ENCODE measurements around the gene MYO5A.
"Not testable (repeated sequence)": the region's sequence is repeated elsewhere in the genome, so short reads cannot be mapped to it uniquely, and the experiment has no call there.

Gene MYO5A

DNA sequence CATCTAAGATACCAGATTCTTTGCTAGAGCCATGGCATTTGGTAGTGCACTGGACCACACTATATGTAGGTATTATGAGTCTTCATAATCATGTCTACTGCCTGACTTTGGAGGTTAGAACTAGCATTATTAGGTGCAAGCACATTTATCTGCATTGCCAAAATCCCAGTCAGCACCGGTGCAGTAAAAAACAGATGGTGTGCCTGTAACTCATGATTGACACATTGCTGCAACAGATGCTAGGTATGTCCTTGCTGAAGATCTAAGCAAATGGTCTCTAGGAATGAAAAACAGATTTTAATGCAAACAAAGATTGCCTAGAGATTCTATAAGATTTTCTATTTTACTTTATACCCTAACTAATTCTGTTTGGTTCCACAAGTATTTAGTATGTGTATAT lies 47.7 kb downstream of the MYO5A start:
- no peak overlapping the region for H3K27ac ChIP-seq
- no peak for DNase-seq (ENCODE audit: low read depth, low spot score)

DNA sequence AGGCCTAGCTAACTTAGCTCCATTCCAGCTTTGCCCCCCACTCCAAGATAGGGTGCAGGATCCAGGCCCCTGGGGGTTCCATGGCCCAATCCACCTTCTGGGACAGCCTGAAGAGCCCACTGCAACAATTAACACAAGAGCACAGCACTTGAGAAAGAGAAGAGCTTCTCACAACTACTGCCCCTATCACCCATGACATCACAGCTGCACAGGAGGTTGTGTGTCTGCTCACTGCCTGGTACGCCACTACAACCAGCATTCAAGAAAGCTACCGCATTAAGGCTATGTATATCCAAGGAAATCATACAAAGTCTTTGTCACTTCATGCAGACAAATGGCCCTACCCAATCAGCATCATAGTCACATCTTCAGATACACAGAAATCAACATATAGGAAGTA lies 62.0 kb downstream of the MYO5A start:
- DNase-seq (ENCODE audit: low read depth, low spot score): no peak
- no peak overlapping the region for H3K27ac ChIP-seq

DNA sequence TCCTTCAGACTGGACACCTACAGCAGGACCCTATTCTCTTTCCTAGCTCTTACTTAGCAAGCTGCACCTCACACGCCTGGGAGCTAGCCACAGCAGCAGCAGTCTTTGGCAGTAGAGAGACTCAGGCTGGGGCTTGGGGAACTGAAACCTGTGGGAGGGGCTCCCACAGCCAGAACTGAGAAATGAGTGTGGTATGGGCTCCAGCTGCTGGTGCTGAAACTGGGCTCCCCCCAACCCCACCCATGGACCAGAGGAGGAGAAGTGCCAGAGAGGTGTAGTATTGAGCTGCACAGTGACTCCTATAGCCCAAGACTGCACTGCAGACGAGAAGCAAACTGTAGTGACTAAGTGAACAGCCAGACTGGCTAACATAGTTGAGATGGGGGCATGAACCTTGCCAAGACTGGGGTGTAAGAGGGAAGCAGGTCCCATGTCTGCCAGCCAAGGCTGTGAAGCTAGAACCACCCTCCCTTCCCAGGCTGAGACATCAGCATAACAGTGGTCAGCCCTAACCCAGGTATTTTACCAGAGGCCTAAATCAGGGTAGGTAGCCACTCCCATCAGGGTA lies 62.5 kb downstream of the MYO5A start:
- DNase-seq (ENCODE audit: low read depth, low spot score): no peak
- no peak overlapping the region for H3K27ac ChIP-seq

DNA sequence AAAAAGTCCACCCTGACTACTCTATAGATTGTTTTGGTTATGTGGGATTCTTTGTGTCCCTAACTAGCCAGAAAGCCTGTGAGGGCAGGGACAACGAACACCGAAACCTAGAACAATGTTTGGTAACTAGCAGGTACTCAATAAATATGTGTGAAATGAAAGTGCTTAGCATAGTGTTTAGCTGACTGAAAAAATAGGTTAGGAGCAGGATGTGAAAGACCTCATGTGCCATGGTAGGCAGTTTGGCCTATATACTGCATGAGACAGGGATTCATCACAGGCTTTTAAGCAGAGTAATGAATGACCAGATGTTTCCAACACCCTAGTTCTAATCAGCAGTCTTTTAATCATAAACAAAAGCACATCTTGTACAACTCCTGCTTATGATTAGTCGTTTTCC lies 64.2 kb downstream of the MYO5A start:
- no peak for DNase-seq (ENCODE audit: low read depth, low spot score)
- H3K27ac ChIP-seq: peak overlapping the region; percentile 35

DNA sequence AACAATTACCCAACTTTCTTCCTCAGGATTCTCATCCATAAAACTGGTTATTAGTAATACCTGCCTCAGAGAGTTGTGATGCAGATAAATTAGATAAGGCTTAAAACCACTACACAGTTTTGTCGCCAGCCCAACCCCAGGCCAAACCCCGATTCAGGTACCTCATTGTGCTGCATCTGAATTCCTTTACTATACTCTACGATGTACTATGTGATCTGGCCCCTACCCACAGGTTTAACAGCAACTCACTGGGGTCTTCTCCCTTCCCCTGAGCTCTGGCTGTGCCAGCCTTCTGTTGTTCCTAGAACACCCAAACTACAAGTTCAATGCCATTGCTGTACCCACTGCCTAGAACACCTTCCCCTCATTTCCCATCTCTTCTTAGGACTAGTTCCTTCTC lies 64.6 kb downstream of the MYO5A start:
- no peak for DNase-seq (ENCODE audit: low read depth, low spot score)
- peak overlapping the region; percentile 35 for H3K27ac ChIP-seq

DNA sequence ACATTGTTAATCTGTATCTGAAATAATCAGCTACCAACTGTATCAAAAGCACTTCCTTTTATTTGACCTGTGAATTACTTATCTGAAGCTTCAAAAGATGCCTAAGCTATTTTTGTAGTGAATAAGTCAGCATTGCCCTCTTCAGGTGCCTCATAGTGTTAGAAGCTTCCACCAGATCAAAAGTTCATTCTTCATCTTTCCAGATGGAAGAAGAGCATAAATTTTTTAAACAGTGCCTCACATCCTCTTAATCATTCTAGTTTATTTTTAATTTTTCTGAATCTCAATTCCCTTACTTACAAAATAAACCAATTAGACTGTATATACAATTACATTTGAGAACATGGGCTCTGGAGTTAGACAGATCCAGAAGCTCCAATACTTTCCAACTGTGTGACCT lies 65.0 kb downstream of the MYO5A start:
- no peak for DNase-seq (ENCODE audit: low read depth, low spot score)
- peak overlapping the region; percentile 35 for H3K27ac ChIP-seq

DNA sequence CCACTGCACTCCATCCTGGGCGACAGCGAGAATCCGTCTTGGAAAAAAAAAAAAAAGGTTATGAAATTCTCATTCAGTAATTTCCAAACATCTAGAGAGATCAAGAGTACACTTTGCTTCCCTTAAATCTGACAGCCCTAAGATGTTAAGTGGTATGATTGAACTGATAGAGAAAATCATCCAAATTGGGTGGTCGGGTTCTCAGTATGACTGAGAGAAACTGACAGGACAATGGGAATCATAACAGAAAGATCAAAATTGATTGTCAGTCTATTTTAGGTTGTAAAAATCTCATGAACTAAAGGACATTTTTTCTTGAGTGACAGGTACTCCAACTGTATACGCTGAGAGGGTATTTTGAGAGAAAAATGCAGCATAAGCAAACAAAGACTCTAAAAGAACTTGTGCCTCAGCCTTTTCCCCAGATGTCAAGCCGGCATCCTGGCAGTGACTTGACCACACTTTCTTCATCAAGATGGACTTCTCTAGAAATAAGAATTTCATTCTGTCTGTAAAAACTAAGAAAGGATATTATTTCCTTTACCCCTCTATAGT lies 65.8 kb downstream of the MYO5A start:
- H3K27ac ChIP-seq: no peak overlapping the region

DNA sequence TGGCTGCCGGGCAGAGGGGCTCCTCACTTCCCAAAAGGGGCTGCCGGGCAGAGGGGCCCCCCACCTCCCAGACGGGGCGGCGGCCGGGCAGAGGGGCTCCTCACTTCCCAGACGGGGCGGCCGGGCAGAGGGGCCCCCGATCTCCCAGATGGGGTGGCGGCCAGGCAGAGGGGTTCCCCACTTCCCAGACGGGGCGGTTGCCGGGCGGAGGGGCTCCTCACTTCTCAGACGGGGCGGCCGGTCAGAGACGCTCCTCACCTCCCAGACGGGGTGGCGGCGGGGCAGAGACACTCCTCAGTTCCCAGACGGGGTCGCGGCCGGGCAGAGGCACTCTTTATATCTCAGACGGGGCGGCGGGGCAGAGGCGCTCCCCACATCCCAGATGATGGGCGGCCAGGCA lies 69.0 kb downstream of the MYO5A start:
- DNase-seq (ENCODE audit: low read depth, low spot score); H3K27ac ChIP-seq: not testable (repeated sequence)

More for the DNA sequence above, 65.8 kb downstream of the MYO5A start:
- no peak for DNase-seq (ENCODE audit: low read depth, low spot score)

DNA sequence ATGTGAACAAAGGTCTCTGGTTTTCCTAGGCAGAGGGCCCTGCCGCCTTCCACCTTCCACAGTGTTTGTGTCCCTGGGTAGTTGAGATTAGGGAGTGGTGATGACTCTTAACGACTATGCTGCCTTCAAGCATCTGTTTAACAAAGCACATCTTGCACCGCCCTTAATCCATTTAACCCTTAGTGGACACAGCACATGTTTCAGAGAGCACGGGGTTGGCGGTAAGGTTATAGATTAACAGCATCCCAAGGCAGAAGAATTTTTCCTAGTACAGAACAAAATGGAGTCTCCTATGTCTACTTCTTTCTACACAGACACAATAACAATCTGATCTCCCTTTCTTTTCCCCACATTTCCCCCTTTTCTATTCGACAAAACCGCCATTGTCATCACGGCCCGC lies 69.4 kb downstream of the MYO5A start:
- H3K27ac ChIP-seq; DNase-seq (ENCODE audit: low read depth, low spot score): not testable (repeated sequence)

DNA sequence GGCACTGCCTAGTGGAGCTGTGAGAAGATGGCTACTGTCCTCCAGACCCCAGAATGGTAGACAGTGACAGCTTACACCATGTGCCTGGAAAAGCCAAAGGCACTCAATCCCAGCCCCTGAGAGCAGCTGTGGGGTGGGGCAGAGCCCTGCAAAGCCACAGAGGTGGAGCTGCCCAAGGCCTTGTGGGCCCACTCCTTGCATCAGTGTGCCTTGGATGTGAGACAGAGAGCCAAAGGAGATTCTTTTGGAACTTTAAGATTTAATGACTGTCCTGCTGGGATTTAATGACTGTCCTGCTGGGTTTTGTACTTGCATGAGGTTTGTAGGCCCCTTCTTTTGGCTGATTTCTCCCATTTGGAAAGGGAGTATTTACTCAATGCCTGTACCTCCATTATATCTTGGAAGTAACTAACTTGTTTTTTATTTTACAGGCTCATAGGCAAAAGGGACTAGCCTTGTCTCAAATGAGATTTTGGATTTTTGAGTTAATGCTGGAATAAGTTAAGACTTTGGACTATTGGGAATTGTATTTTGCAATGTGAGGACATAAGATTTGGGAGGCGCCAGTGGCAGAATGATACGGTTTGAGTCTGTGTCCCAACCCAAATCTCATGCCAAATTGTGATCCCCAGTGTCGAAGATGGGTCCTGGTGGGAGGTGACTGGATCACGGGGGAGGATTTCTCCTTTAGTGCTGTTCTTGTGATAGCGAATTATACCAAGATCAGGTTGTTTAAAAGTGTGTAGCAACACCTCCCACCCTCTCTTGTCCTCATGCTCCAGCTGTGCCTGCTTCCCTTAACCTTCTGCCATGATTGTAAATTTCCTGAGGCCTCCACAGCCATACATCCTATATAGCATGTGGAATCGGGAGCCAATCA lies 80.4 kb downstream of the MYO5A start:
- H3K27ac ChIP-seq: no peak overlapping the region
- no peak for DNase-seq (ENCODE audit: low read depth, low spot score)

DNA sequence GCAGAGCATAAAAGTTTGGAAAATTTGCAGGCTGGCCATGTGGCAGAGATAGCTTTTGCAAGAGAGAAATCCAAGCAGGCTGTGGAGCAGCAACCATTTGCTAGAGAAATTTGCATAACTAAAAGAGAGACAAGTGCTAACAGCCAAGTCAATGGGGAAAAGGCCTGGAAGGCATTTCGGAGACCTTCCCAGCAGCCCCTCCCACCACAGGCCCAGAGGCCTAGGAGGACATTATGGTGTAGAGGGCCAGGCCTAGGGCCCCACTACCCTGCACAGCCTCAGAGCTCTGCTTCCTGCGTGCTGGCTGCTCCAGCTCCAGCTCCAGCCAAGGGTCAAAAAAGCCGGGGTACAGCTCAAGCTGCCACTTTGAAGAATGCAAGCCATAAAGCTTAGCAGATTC lies 82.7 kb downstream of the MYO5A start:
- no peak overlapping the region for H3K27ac ChIP-seq
- DNase-seq (ENCODE audit: low read depth, low spot score): no peak

DNA sequence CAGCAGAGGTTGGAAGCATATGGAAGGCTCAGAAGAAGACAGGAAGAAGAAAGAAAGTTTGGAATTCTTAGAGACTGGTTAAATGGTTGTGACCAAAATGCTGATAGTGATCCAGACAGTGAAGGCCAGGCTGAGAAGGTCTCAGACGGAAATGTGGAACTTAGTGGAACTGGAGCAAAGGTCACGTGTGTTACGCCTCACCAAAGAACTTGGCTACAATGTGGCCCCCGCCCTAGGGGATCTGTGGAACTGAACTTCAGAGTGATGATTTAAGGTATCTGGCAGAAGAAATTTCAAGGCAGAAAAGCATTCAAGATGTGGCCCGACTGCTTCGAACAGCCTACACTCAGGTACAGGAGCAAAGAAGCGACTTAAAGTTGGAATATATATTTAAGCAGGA lies 83.1 kb downstream of the MYO5A start:
- no peak overlapping the region for H3K27ac ChIP-seq
- no peak for DNase-seq (ENCODE audit: low read depth, low spot score)

DNA sequence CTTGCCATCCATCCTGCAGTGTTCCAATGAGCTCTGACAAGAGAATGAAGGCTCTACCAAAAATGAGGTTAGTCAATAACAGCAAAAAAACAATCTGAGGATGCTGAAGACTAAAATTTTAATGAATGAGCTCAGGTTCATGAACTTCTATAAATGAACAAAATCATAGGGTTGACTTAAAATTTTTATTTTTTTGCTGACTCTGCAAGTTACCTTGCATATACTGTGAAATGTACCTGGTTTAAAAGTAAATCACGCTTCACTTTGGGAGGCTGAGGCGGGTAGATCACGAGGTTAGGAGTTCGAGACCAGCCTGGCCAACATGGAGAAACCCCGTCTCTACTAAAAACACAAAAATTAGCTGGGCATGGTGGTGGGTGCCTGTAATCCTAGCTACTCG lies 85.5 kb downstream of the MYO5A start:
- not testable (repeated sequence) for H3K27ac ChIP-seq; DNase-seq (ENCODE audit: low read depth, low spot score)

DNA sequence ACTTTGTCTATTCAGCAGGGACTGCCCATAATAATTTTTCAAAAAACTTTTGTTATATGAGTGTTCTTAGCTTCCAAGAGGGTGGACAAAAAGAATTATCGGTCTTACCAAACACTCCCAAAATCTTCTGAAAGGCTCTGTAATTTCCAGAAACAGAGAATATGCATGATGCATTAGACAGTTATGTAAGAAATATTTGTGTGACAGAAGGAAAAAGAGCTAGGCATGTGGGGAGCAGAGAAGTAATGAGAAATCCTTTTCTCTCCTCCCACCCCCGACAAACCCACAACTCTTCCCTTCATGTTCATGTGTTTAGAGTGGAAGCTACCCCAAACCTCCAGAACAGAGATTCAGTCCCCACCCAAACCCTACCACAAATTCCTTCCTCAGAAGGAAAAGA lies 86.8 kb downstream of the MYO5A start:
- no peak for DNase-seq (ENCODE audit: low read depth, low spot score)
- H3K27ac ChIP-seq: no peak overlapping the region

DNA sequence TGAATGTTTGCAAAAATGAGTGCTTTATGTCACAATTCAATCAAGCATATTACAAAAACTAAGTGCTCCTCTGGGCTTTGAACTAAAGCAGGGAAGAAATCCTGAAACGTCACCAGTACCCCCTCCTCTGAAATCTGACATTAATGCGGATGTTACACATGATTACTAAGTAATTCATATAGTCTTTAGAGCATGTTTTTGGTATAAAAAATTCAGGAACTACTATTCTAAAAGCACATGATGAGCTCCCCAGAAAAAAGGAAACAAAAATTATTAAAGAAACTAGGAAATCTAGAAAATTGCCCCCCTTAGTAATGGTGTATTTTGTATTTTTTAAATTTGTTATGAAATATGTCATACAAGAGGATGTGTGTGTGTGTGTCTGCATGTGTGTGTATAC lies 87.7 kb downstream of the MYO5A start:
- peak overlapping the region; percentile 28 for H3K27ac ChIP-seq
- DNase-seq (ENCODE audit: low read depth, low spot score): no peak

DNA sequence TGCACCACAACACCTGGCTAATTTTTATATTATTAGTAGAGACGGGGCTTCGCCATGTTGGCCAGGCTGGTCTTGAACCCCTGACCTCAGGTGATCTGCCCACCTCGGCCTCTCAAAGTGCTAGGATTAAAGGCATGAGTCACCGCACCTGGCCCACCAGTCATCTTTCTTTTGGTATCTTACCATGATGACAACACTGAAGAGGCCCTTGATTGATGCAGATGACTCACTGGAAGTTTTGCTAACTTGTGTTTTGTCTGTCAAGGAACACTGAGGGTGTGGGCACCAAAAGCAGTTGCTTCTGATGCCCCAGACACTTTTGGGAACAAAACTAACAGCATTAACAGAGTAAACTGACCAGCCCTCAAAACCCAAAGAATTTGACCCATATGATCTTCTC lies 88.3 kb downstream of the MYO5A start:
- peak; percentile 66 for DNase-seq (ENCODE audit: low read depth, low spot score)
- peak overlapping the region; percentile 28 for H3K27ac ChIP-seq

DNA sequence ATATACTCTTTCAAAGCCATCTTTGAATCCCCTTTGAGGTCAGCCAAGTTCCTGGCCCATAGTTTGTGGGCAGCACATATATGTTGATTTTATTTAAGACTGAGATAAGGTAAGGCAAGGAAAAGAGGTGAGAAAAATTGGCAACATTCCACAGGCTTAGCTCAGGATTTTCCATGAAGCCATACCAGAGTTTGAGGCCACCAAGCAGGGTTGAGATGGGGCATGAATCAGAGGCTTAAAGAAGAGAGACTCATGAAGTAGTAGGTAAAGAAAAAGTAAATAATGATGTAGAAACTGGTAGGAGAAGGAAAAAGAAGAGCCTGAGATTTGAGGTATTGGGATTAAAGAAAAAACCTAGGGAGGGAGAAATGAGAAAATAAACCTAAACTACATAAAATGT lies 89.2 kb downstream of the MYO5A start:
- H3K27ac ChIP-seq: peak overlapping the region; percentile 28
- no peak for DNase-seq (ENCODE audit: low read depth, low spot score)

DNA sequence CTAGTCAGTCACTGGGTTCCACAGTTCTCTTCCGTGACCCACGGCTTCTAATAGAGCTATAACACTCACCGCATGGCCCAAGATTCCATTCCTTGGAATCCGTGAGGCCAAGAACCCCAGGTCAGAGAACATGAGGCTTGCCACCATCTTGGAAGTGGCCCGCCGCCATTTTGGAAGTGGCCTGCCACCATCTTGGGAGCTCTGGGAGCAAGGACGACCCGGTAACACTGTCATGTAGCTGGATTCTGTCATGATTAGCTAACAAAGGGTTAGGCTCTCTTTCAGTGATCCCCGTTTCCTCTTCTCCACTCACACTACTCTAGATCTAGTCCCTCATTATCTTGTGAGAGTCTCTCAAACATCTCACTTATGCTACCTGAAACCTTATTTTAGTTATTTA lies 89.6 kb downstream of the MYO5A start:
- DNase-seq (ENCODE audit: low read depth, low spot score): not testable (repeated sequence)
- peak overlapping the region; percentile 28 for H3K27ac ChIP-seq

DNA sequence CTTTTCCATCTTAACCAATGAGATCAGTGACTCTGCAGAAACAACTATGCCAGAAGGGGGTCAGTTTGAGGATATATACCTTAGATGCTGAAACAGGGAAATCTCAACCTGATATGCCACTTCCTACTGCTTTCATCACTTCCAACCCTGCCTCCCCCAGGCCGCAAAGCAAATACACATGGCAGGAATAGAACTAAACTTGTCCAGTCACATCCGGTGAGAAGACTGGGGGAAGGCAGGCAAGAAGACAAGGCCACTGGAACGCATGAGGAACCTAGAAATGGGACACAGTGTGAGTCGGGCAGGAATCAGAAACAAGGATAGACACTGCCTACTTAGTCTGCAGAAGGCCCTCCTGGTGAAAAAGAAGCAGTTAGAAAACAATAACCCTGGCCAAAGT lies 90.6 kb downstream of the MYO5A start:
- H3K27ac ChIP-seq: peak overlapping the region; percentile 61
- DNase-seq (ENCODE audit: low read depth, low spot score): no peak

DNA sequence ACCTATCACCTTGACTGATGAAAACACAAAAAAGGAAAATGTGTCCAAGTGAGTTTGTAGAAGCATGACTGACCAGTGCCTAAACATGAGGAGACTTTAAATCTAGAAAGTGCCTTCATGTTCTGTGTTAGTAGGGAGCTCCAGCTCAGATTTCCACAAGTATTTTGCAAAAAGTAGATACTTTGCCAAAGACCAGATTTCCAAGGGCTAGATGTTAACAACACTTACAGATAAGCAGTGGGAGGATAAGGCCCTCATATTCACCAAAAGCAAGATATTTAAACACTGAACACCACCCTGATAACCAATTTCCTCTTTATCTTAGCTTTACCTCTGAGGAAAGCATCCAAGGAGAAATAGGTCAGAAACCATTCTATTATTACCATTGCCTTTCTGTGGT lies 91.0 kb downstream of the MYO5A start:
- peak overlapping the region; percentile 61 for H3K27ac ChIP-seq
- no peak for DNase-seq (ENCODE audit: low read depth, low spot score)

DNA sequence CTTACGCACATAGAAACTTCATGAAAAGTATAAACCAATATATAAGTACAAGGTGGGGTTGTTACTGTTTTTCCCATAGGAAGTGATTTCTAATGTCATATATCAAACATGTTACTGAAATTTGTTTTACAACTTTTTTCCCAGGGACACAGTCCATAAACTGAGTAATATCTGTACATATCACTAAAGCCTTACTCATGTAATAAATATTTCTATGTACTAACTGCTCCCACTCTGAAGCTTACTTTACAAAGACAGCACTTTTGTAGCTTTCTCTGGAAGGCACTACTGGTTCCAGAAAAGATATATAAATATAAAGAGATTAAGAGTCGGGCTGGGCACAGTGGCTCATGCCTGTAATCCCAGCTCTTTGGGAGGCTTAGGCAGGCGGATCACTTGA lies 91.7 kb downstream of the MYO5A start:
- DNase-seq (ENCODE audit: low read depth, low spot score): no peak
- H3K27ac ChIP-seq: peak overlapping the region; percentile 61

DNA sequence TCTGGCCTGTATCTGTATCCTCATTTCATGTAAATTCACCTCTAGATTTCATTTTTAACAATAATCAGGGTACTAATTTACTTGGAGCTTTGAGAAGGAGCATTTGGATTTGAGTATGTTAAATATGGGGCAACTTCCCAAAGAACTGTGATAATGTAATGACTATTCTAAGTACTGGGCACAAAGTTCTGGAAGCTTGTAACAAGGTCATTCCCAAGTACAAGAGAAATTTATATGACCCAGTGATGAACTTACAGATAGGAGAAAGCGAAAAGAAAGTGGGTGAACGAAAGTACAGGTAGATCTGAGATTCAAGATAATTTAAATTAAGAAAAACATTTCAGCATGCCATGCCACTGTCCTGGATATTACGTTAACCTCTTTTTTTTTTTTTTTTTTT lies 93.8 kb downstream of the MYO5A start:
- DNase-seq (ENCODE audit: low read depth, low spot score): no peak
- H3K27ac ChIP-seq: no peak overlapping the region
